Prostate gland (tissue), 2 donors: ENCODE measurements around the gene RHPN2. TPM values are rescaled to one million over a fixed set of nuclear protein-coding genes. Genes with fewer than 3 reads are reported as not detected.
"Not testable (repeated sequence)": the region's sequence is repeated elsewhere in the genome, so short reads cannot be mapped to it uniquely, and the experiment has no call there.

ENCODE experiments used
- DNase-seq: peaks from one replicate; pipeline ENCODE4 v3.0.0-alpha.2; 2019; ENCODE audit warnings: low spot score
- H3K27ac ChIP-seq, 2 donors: fragments of 200-600 bp; sonication (generic); 2 replicates each; pipeline ENCODE4 v1.5.1; 2017 to 2019
- H3K27me3 ChIP-seq: fragments of 200-600 bp; sonication (generic); replicated peaks from 2 replicates; pipeline ENCODE4 v1.5.1; 2019; ENCODE audit not compliant: insufficient read depth
- H3K36me3 ChIP-seq, 2 donors: fragments of 200-600 bp; sonication (generic); 1 replicate in 1 of 2; 2 replicates in 1 of 2; pipeline versions ENCODE4 v1.5.1 to v1.8.1; 2017 to 2019
- H3K4me1 ChIP-seq: fragments of 200-600 bp; sonication (generic); replicated peaks from 2 replicates; pipeline ENCODE4 v1.5.1; 2019
- H3K4me3 ChIP-seq, 2 donors: fragments of 200-600 bp; sonication (generic); 2 replicates each; pipeline ENCODE4 v1.5.1; 2017 to 2019
- H3K9me3 ChIP-seq: fragments of 200-600 bp; sonication (generic); 2 replicates; pipeline ENCODE4 v1.5.1; 2017
- CTCF ChIP-seq, 4 experiments: fragments of 200-600 bp in 2 of 4; fragments of 450-650 bp in 2 of 4; sonication (generic) in 2 of 4; IDR thresholded peaks; 1 replicate in 3 of 4; 2 replicates in 1 of 4; pipeline ENCODE4 v1.5.1; 2016 to 2019; ENCODE audit warnings: antibody characterized with exemption in 4 of 4, mild to moderate bottlenecking in 2 of 4, moderate library complexity in 2 of 4
- POLR2A ChIP-seq: fragments of 450-650 bp; IDR thresholded peaks from one replicate; pipeline ENCODE4 v1.6.1; 2016; ENCODE audit warnings: antibody characterized with exemption, mild to moderate bottlenecking
- POLR2AphosphoS5 ChIP-seq: sonication (generic); formaldehyde crosslinking; IDR thresholded peaks from one replicate; pipeline ENCODE4 v1.6.1; 2017; ENCODE audit warnings: antibody characterized with exemption
- WGBS: methylation state at CpG from one replicate; pipeline ENCODE4 v1.1.5; 2018; 5-methylcytosine and 5-hydroxymethylcytosine counted together
- intact Hi-C: fragments of 100-400 bp; cut with DNase I; formaldehyde crosslinking; loops from one replicate; pipeline ENCODE4 v1.14.2; 2022
- small RNA-seq, 2 donors: library from RNA; depleted of rRNA; stranded (forward); fragments of <200 nt; gene quantifications; one replicate each; pipeline ENCODE3, GENCODE V24; 2016
- total RNA-seq, 2 donors: library from RNA; depleted of rRNA; stranded (reverse); fragments of >200 nt; gene quantifications; one replicate each; pipeline ENCODE4 v1.1.0, GENCODE V29; 2016

The RHPN2 gene
- total RNA-seq, 2 donors from 2014 or later: 46.2 to 95.0 TPM

GRCh38 chr19:32941273-32941672 lies 123.4 kb downstream of the RHPN2 start:
- intact Hi-C loops, H3K36me3 ChIP-seq, H3K4me1 ChIP-seq, H3K9me3 ChIP-seq, H3K27me3 ChIP-seq, H3K4me3 ChIP-seq: not testable (repeated sequence)
- WGBS: 49% methylated on average over 5 of the region's 5 CpGs
- peak; percentile 49 for DNase-seq
- peak overlapping the region in 1 of 2 donors; percentile 6 for H3K27ac ChIP-seq
- TF ChIP-seq POLR2AphosphoS5: peak; percentile 53

GRCh38 chr19:32936065-32936464 lies 128.6 kb downstream of the RHPN2 start:
- no peak overlapping the region for H3K4me3 ChIP-seq
- H3K9me3 ChIP-seq: no peaks in the 10 kb centered on the region
- H3K36me3 ChIP-seq: no peaks in the 10 kb centered on the region
- intact Hi-C loops: no loop called here
- no peak for DNase-seq
- 94% methylated on average over 8 of the region's 8 CpGs for WGBS
- no peaks in the 10 kb centered on the region for H3K27me3 ChIP-seq
- H3K27ac ChIP-seq: no peak overlapping the region
- TF ChIP-seq CTCF (IDR thresholded peaks at IDR 0.05): no peak
- no peak for TF ChIP-seq POLR2AphosphoS5
- no peak for TF ChIP-seq POLR2A
- H3K4me1 ChIP-seq: no peaks in the 10 kb centered on the region

GRCh38 chr19:32935629-32936028 lies 129.1 kb downstream of the RHPN2 start:
- no peaks in the 10 kb centered on the region for H3K27me3 ChIP-seq
- TF ChIP-seq POLR2AphosphoS5: no peak
- DNase-seq: no peak
- H3K4me1 ChIP-seq: no peaks in the 10 kb centered on the region
- H3K36me3 ChIP-seq: no peaks in the 10 kb centered on the region
- intact Hi-C loops: no loop called here
- H3K9me3 ChIP-seq: no peaks in the 10 kb centered on the region
- no peak overlapping the region for H3K27ac ChIP-seq
- WGBS: 91% methylated on average over 9 of the region's 9 CpGs
- no peak overlapping the region for H3K4me3 ChIP-seq

- no peaks in the 10 kb centered on the region for H3K36me3 ChIP-seq
- WGBS: 70% methylated on average over 3 of the region's 3 CpGs
Measured at GRCh38 chr19:32933571-32933970, 131.1 kb downstream of the RHPN2 start.

GRCh38 chr19:32930567-32930966 lies 134.1 kb downstream of the RHPN2 start:
- WGBS: 95% methylated on average over 8 of the region's 8 CpGs
- Histone ChIP-seq H3K4me1 (no peaks in the 10 kb centered on the region), H3K9me3 (no peaks in the 10 kb centered on the region), H3K4me3 (no peak overlapping the region), H3K27ac (no peak overlapping the region), H3K27me3 (no peaks in the 10 kb centered on the region), H3K36me3 (no peaks in the 10 kb centered on the region)
- no peak for DNase-seq
- intact Hi-C loops: no loop called here
- TF ChIP-seq CTCF (IDR thresholded peaks at IDR 0.05) (no peak), POLR2A (no peak), POLR2AphosphoS5 (no peak)

More at GRCh38 chr19:32933571-32933970, 131.1 kb downstream of the RHPN2 start:
- H3K4me3 ChIP-seq: no peak overlapping the region
- no peaks in the 10 kb centered on the region for H3K4me1 ChIP-seq
- H3K9me3 ChIP-seq: no peaks in the 10 kb centered on the region
- TF ChIP-seq CTCF (IDR thresholded peaks at IDR 0.05) (no peak), POLR2AphosphoS5 (peak; percentile 87)
- peak; percentile 59 for DNase-seq
- H3K27ac ChIP-seq: peak overlapping the region; percentile 62 to 78
- no peaks in the 10 kb centered on the region for H3K27me3 ChIP-seq
- intact Hi-C loops: no loop called here

GRCh38 chr19:32928806-32929205 lies 135.9 kb downstream of the RHPN2 start:
- DNase-seq: no peak
- Histone ChIP-seq H3K27me3 (no peaks in the 10 kb centered on the region), H3K4me1 (no peaks in the 10 kb centered on the region), H3K27ac (peak overlapping the region in 1 of 2 donors; percentile 41), H3K9me3 (no peaks in the 10 kb centered on the region), H3K36me3 (no peaks in the 10 kb centered on the region), H3K4me3 (no peak overlapping the region)
- 88% methylated on average over 2 of the region's 2 CpGs for WGBS
- intact Hi-C loops: no loop called here
- no peak for TF ChIP-seq POLR2A
- TF ChIP-seq POLR2AphosphoS5: peak; percentile 43
- TF ChIP-seq CTCF (IDR thresholded peaks at IDR 0.05): no peak

Small RNA genes lying within 50 kb of the gene (small RNA-seq; reads per million reads assigned to genes)
- gene AC008521.1 (0 reads per million in 2 donors), gene AC008521.2 (0 reads per million in 2 donors)

Other genes with a start within 250 kb of the RHPN2 start
- under 1 TPM in 1 of 2 donors, not detected in 1; 0.28 TPM for gene SLC7A9, start 195.1 kb downstream of the RHPN2 start, total RNA-seq
- 10 to 100 TPM; 19.3 to 20.6 TPM for gene CEP89, start 92.9 kb downstream of the RHPN2 start, total RNA-seq
- gene FAAP24, start 92.6 kb downstream of the RHPN2 start, total RNA-seq: 1 to 10 TPM; 4.3 to 8.3 TPM
- gene GPATCH1, start 16.3 kb upstream of the RHPN2 start, total RNA-seq: 10 to 100 TPM in 1 of 2 donors, 1 to 10 TPM in 1; 7.9 to 12.2 TPM
- 1 to 10 TPM in 1 of 2 donors, not detected in 1; 3.9 TPM for gene WDR88, start 67.2 kb upstream of the RHPN2 start, total RNA-seq
- gene LRP3, start 129.4 kb upstream of the RHPN2 start, total RNA-seq: 10 to 100 TPM; 63.7 to 64.4 TPM
- gene SLC7A10, start 161.0 kb upstream of the RHPN2 start, total RNA-seq: 1 to 10 TPM in 1 of 2 donors, not detected in 1; 3.5 TPM
- gene CEBPA, start 237.6 kb upstream of the RHPN2 start, total RNA-seq: 10 to 100 TPM; 25.2 to 58.7 TPM